ENCODE data around the gene KRT6C.
"Not testable (repeated sequence)": the region's sequence is repeated elsewhere in the genome, so short reads cannot be mapped to it uniquely, and the experiment has no call there.

The KRT6C gene

GRCh38 chr12:52499806-52500560, 26.4 kb upstream of the KRT6C start:
- DNase-seq: no peak

GRCh38 chr12:52498946-52499345, 25.3 kb upstream of the KRT6C start:
- DNase-seq: no peak

GRCh38 chr12:52497975-52498374, 24.4 kb upstream of the KRT6C start:
- no peak for DNase-seq

DNA sequence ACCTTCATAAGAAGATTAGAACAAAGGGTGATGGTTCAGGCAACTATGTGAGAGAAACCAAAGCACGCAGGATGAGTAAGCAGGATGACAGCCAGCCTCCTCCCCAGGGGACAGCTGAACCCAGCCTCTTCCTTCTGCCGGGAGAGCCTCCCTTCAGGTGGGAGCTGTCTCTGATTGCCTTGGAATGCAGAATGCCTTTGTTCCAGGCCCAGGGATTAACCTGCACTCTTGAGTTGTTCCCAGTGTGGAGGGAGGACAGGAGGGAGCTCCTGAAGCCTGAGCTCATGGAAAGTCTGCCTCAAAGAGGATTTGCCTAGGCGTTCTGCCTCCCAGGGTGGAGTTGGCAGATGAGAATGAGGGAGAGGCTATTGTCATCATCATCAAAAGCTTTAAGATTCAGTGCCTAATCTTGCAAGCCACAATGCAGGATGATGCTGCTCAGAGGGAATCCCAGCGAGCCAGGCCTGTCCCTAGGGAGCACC, 23.0 kb upstream of the KRT6C start:
- DNase-seq: no peak

DNA sequence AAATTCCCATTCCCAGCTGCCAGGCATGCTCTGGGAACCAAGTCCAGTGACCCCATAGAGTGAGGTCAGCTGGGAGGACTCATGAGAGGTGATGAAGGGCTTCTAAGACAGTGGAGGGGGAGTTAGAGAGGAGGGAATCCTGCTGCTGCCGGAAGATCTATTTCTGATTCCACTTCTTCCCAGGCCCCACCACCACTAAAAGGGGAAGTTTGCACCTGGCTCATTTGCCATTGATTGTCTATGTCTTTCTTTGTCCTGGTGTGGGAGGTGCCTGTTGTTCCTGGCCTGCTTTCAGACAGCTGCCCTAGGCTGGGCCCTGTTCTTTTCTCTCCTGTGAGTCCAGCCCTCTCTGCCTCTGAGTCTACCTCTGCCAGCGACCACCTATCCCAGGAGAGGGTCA, 22.4 kb upstream of the KRT6C start:
- DNase-seq: no peak

DNA sequence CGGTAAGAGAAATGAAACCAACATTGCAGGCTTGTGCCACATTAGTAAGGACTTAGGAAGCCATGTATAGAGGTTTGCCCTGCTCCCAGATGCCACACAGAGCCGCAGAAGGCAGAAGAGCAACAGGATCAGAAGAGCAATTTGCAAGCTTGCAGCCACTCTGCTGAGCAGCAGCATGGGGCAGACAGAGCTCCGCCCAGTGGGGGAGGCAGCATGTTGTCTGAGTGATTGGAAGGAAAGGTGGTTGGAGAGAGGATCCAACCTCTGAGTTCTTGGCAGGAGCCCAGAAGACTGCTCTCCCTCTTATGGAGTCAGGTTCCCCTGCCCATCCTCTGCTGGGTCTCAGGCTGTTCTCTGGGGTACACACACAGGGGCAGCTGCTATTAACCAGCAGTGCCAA, 21.8 kb upstream of the KRT6C start:
- no peak for DNase-seq

GRCh38 chr12:52494518-52494917, 20.9 kb upstream of the KRT6C start:
- DNase-seq: no peak

- DNase-seq: no peak
Observed at GRCh38 chr12:52494100-52494499, 20.5 kb upstream of the KRT6C start.

DNA sequence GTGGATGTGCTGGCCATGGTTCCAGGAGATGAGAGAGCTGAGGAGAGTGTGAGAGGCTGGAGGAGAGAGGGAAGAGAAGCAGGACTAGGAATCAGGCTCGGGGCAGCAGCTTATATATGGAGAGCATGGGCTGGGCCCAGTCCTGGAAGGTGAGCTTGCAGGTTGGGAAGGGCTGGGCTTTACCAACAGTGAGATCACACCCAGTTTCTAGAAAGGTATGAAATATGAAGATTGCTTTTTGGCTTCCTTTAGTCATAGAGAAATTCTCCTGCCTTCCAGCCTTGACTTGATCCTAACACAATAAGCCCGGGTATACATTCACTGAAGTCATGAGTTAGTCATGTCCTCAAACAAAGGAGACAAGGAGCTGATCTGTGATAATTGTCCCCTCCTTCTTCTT, 19.6 kb upstream of the KRT6C start, which contains the start of gene KRT6A:
TSS of gene KRT6A (minus strand) at position 86 of the 400 bp plus-strand sequence. CDS start at position 17, 69 bp downstream.
- DNase-seq: no peak

DNA sequence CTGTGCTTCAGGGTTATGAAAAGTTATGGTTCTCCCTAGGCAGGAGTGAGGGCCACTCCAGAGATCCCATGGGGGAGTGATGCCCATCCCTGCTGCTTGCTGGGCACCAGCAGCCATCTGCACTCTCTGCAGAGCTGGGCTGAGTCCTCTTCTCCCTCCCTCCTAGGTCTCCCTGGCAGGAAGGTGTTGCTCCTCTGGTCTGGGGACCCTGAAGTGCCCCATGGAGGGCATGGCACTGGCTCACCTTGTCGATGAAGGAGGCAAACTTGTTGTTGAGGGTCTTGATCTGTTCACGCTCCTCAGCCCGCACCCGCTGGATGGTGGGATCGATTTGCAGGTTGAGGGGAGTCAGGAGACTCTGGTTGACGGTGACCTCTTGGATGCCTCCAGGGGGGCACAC, 18.8 kb upstream of the KRT6C start:
- not testable (repeated sequence) for DNase-seq

DNA sequence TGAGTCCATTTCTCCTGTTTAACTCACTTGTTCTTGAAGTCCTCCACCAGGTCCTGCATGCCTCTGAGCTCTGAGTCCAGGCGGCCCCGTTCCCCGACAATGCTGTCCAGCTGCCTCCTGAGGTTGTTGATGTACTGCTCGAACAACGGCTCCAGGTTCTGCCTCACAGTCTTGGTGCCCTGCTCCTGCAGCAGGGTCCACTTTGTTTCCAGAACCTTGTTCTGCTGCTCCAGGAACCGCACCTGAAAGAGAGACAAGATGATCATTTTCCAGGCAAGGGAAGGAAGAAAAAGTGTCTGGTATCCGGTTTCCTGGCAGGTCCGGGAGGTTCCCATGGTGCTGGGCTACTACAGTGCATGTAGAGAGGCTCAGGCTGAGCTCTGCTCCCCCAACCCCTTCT, 17.9 kb upstream of the KRT6C start:
- not testable (repeated sequence) for DNase-seq

GRCh38 chr12:52488736-52489135, 15.1 kb upstream of the KRT6C start:
- DNase-seq: no peak

- DNase-seq: not testable (repeated sequence)
Observed at GRCh38 chr12:52487744-52488443, 14.3 kb upstream of the KRT6C start.

DNA sequence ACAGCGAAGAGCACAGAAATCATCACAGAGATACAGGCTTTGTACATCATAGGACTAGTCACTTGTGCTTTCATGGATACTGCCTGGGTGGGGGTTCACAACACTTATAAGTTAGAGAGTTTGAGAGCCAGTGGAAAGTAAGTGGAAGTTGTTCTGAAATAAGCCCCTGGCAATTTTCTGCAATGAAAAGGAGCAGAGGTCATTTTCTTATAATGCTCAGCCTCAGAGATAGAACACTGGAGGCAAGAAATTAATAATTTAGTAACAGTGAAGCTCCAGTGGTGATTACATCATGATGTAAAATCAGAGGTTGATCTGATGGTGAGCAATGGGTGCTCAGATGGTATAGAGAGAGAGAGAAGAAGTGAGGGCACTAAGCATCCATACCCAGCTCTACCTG, 13.6 kb upstream of the KRT6C start:
- no peak for DNase-seq

GRCh38 chr12:52486166-52487105, 12.8 kb upstream of the KRT6C start:
- DNase-seq: no peak

GRCh38 chr12:52480073-52480472, 6.5 kb upstream of the KRT6C start:
- DNase-seq: no peak

GRCh38 chr12:52477651-52478050, 4.0 kb upstream of the KRT6C start:
- no peak for DNase-seq

DNA sequence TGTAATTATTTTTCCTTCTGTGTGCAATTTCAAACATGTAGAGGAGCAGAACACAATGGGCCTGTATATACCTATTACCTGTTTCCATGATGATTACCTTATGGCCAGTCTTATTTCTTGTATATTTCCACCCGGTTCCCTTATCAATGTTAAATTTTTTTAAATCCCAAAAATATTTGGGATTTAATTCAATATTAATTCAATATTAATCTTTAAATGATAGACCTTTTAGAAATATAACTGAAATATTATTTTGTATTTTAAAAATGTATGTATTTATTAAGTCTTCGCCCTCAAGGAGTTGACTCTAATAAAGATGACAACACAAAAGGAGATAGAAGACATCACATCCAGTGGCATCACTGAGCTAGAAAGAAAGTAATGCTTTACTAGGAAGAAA, 607 bp upstream of the KRT6C start:
- DNase-seq: no peak

DNA sequence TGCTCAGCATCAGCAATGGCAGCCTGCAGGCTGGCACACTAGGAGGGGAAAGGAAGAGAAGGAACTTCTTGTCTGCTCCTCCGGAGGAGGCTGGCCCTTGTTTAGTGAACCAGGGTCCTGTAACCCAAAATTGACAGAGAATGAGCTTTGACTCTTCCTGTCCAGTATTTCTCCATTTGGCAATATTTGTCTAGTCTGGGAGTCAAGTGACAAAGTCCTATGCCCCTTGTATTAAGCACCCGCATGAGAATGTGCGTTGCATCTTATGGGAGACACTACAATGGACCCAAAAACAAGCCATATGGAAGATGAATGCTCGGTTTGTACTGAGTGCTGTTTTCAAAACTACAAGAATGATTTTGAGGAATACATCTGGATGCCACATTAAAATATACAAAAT, 3.8 kb downstream of the KRT6C start:
- DNase-seq: no peak

- DNase-seq: no peak
Observed at GRCh38 chr12:52464897-52465296, 8.7 kb downstream of the KRT6C start.

- DNase-seq: no peak
Observed at GRCh38 chr12:52461693-52462092, 11.9 kb downstream of the KRT6C start.

DNA sequence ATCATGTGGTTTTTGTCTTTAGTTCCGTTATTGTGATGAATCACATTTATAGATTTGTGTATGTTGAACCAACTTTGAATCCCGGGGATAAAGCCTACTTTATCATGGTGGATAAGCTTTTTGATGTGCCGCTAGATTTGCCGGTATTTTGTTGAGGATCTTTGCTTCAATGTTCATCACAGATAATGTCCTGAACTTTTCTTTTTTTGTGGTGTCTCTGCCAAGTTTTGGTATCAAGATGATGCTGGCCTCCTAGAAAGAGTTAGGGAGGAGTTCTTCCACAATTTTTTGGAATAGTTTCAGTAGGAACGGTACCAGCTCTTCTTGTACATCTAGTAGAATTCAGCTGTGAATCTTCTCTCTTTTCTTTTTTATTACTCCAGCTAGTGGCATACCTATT, 14.7 kb downstream of the KRT6C start:
- no peak for DNase-seq

DNA sequence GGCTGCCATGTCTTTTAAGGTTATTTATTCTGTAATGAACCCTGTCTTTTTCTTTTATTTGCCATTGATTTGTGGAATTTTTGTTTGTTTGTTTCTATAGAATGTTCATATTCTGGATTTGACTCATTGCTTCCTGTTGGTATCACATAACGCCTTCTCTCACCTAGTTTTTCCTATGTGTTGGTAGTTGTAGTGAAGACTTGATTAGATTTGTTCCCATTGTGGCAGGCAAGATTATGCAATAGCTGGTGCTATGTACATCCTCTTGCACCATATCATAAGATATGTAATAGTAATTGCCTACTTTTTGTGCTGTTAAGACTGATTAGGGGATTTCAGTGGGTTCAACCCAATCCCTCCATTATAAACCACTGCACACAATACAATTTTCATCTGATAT, 17.8 kb downstream of the KRT6C start:
- no peak for DNase-seq
